ENCODE results near the gene OGDHL. TPM values are rescaled to one million over a fixed set of nuclear protein-coding genes. Genes with fewer than 3 reads are reported as not detected.

OGDHL gene
- total RNA-seq = 0.36 to 0.45 TPM (median 0.44 TPM) in 3 replicates
- long read RNA-seq, partial matches to known transcripts = 0 of 2 reads
- long read RNA-seq, other reads (novel, unspliced or antisense) = 2 of 2 reads

DNA sequence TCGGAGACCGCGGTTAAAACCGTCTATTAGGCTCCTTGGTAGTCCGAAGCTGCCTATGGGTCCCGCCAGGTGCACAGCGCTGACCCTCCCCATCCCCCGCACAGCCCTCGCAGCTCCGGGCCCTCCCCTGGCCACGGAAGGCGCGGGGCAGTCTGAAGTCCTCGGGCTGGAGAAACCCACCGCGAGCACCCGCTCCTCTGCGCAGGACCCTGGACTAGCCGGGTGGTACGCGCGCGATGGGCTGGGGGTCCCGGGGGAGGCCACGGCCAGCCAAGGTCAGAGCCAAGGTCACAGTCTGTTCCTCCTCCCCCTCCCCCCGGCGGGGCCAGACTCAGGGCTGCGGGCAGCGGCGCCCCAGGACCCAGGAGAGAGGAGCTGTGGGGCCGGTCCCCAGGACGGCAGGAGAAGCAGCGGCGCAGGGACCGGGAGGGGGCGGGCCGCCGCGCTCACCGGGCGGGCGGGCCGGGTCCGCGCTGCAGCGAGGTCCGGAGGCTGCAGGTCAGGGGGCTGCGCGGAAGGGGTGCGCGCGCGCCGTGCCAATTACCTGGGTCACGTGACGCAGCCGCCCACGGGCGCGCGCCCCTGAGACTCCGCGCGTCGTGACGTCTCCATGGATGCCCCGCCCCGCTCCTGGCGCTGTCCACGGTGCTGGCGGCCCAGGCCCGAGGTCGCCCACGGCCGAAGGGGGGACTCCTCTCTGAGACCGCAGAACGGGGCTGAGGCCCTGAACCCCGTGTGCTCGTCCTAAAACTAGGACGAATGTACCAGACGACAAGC, at the start of gene OGDHL:
OGDHL (minus strand) TSS at position 535 of the 777 bp plus-strand sequence. CDS start 3,731 bp downstream, outside the sequence.
- Mint-ChIP-seq H3K4me3 (ENCODE audit: unreplicated experiment) (peak within 1 kb of the TSS; percentile 59), H3K27ac (ENCODE audit: unreplicated experiment) (no peak within 1 kb of the TSS), H3K9me3 (ENCODE audit: low read depth) (peaks cover 6% of the 10 kb centered on the region), H3K4me1 (ENCODE audit: low read depth) (no peaks in the 10 kb centered on the region), H3K36me3 (ENCODE audit: low read depth) (no peaks in the 10 kb centered on the region), H3K27me3 (ENCODE audit: low read depth) (peaks cover 15% of the 10 kb centered on the region)
- TF ChIP-seq, protein P1, sequence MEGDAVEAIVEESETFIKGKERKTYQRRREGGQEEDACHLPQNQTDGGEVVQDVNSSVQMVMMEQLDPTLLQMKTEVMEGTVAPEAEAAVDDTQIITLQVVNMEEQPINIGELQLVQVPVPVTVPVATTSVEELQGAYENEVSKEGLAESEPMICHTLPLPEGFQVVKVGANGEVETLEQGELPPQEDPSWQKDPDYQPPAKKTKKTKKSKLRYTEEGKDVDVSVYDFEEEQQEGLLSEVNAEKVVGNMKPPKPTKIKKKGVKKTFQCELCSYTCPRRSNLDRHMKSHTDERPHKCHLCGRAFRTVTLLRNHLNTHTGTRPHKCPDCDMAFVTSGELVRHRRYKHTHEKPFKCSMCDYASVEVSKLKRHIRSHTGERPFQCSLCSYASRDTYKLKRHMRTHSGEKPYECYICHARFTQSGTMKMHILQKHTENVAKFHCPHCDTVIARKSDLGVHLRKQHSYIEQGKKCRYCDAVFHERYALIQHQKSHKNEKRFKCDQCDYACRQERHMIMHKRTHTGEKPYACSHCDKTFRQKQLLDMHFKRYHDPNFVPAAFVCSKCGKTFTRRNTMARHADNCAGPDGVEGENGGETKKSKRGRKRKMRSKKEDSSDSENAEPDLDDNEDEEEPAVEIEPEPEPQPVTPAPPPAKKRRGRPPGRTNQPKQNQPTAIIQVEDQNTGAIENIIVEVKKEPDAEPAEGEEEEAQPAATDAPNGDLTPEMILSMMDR (IDR thresholded peaks at IDR 0.05) = peak; percentile 57
- no peak for DNase-seq (ENCODE audit: low spot score)

DNA sequence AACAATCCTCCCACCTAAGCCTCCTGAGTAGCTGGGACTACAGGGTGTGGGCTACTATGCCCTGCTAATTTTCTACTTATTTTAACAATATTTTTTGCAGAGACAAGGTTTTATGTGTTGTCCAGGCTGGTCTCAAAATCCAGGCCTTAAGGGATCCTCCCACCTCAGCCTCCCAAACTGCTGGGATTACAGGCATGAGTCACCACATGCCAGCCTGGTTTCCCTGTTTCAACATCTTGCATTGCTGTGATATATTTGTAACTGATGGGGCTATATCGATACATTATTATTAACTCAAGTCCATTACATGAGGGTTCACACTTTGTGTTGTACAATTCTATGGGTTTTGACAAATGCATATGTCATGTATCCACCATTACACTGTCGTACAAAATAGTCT, 41.9 kb upstream of the OGDHL start:
- no peak overlapping the region for H3K27ac Mint-ChIP-seq (ENCODE audit: unreplicated experiment)
- H3K4me3 Mint-ChIP-seq (ENCODE audit: unreplicated experiment) = no peak overlapping the region
- peaks cover 10% of the 10 kb centered on the region for H3K9me3 Mint-ChIP-seq (ENCODE audit: low read depth)
- H3K27me3 Mint-ChIP-seq (ENCODE audit: low read depth) = peaks cover 7% of the 10 kb centered on the region
- no peak for DNase-seq (ENCODE audit: low spot score)
- H3K36me3 Mint-ChIP-seq (ENCODE audit: low read depth) = no peaks in the 10 kb centered on the region
- no peaks in the 10 kb centered on the region for H3K4me1 Mint-ChIP-seq (ENCODE audit: low read depth)
- TF ChIP-seq, protein P1 (IDR thresholded peaks at IDR 0.05) = no peak

DNA sequence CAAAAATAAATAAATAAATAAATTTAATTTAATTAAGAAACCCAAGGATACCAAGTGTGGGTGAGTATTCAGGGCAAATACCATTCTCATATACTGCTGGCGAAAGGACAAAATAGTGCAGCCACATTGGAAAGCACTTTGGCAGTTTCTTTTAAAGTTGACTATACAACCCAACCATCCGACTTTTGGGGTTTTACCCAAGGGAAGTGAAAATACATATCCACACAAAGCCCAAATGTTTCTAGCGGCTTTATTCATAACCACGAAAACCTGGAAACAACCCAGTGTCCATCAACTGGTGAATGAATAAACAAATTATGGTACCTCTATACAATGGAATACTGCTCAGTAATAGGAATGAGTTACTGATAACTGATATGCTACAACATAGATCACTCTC, 36.2 kb upstream of the OGDHL start:
- Mint-ChIP-seq H3K4me1 (ENCODE audit: low read depth) (no peaks in the 10 kb centered on the region), H3K9me3 (ENCODE audit: low read depth) (no peaks in the 10 kb centered on the region), H3K4me3 (ENCODE audit: unreplicated experiment) (no peak overlapping the region), H3K27ac (ENCODE audit: unreplicated experiment) (no peak overlapping the region), H3K27me3 (ENCODE audit: low read depth) (peaks cover 7% of the 10 kb centered on the region), H3K36me3 (ENCODE audit: low read depth) (no peaks in the 10 kb centered on the region)
- DNase-seq (ENCODE audit: low spot score) = no peak
- TF ChIP-seq, protein P1 (IDR thresholded peaks at IDR 0.05) = no peak

DNA sequence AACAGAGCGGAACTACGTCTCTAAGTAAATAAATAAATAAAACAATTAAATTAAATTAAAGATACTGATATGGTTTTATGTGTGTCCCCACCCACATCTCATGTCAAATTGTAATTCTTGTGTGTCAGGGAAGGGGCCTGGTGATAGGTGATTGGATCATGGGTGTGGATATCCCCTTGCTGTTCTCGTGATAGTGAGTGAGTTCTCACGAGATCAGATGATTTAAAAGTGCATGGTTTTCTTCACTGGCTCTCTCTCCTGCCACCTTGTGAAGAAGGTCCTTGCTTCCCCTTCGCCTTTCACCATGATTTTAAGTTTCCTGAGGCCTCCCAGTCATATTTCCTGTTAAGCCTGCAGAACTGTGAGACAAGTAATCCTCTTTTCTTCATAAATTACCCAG, 29.0 kb upstream of the OGDHL start:
- Mint-ChIP-seq H3K27me3 (ENCODE audit: low read depth) (peaks cover 3% of the 10 kb centered on the region), H3K9me3 (ENCODE audit: low read depth) (no peaks in the 10 kb centered on the region), H3K27ac (ENCODE audit: unreplicated experiment) (no peak overlapping the region), H3K36me3 (ENCODE audit: low read depth) (no peaks in the 10 kb centered on the region), H3K4me3 (ENCODE audit: unreplicated experiment) (no peak overlapping the region), H3K4me1 (ENCODE audit: low read depth) (no peaks in the 10 kb centered on the region)
- DNase-seq (ENCODE audit: low spot score) = no peak
- TF ChIP-seq, protein P1 (IDR thresholded peaks at IDR 0.05) = no peak

DNA sequence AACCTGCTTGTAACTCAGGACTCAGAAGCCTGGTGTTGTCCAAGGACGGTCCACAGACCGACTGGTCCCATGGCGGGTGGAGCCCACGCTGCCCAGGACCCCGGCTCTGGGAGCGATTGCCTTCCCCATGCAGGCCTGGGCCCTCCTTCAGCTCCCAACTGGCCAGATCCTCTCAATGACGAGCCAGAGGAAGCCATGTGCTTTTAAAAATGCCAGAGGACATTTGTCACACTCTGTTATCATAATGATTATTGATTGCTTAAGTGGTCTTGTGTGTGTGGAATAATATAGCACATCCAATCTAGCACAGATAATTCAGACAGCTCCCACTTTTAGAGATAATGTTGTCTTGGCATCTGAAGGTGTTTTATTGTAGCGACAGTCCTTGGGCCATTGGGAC, 22.6 kb upstream of the OGDHL start:
- H3K4me1 Mint-ChIP-seq (ENCODE audit: low read depth) = peaks cover 4% of the 10 kb centered on the region
- H3K4me3 Mint-ChIP-seq (ENCODE audit: unreplicated experiment) = no peak overlapping the region
- DNase-seq (ENCODE audit: low spot score) = no peak
- H3K9me3 Mint-ChIP-seq (ENCODE audit: low read depth) = no peaks in the 10 kb centered on the region
- TF ChIP-seq, protein P1 (IDR thresholded peaks at IDR 0.05) = no peak
- H3K36me3 Mint-ChIP-seq (ENCODE audit: low read depth) = no peaks in the 10 kb centered on the region
- H3K27ac Mint-ChIP-seq (ENCODE audit: unreplicated experiment) = no peak overlapping the region
- H3K27me3 Mint-ChIP-seq (ENCODE audit: low read depth) = peaks cover 22% of the 10 kb centered on the region
